H9 (cell line): ENCODE results near the gene PBX1. TPM values are rescaled to one million over a fixed set of nuclear protein-coding genes. Genes with fewer than 3 reads are reported as not detected.

Experiments
- DNase-seq: peaks from one replicate; pipeline ENCODE4 v3.0.0-alpha.2; 2017
- H2AFZ ChIP-seq: one replicate; pipeline ENCODE4 v1.6.1; 2013; ENCODE audit warnings: mild to moderate bottlenecking, low read length, control low read depth, moderate library complexity
- H2AK5ac ChIP-seq: 2 replicates; pipeline ENCODE4 v1.6.1; 2013; ENCODE audit warnings: low read length, control low read depth, mixed read lengths; ENCODE audit not compliant: insufficient read length
- H2BK120ac ChIP-seq: one replicate; pipeline ENCODE4 v1.6.1; 2013; ENCODE audit warnings: low read depth, mild to moderate bottlenecking, low read length, control low read depth, inconsistent platforms; ENCODE audit not compliant: poor library complexity, severe bottlenecking
- H2BK12ac ChIP-seq: 2 replicates; pipeline ENCODE4 v1.6.1; 2013; ENCODE audit warnings: low read length, control low read depth, mixed read lengths, low read depth; ENCODE audit not compliant: insufficient read length
- H2BK15ac ChIP-seq: 2 replicates; pipeline ENCODE4 v1.6.1; 2013; ENCODE audit warnings: low read depth, low read length, control low read depth
- H2BK20ac ChIP-seq: one replicate; pipeline ENCODE4 v1.6.1; 2013; ENCODE audit warnings: low read depth, mild to moderate bottlenecking, low read length, control low read depth, inconsistent platforms; ENCODE audit not compliant: poor library complexity, severe bottlenecking
- H2BK5ac ChIP-seq: 2 replicates; pipeline ENCODE4 v1.6.1; 2013; ENCODE audit warnings: low read length, control low read depth, mixed read lengths; ENCODE audit not compliant: insufficient read length
- H3K14ac ChIP-seq: 2 replicates; pipeline ENCODE4 v1.6.1; 2013; ENCODE audit warnings: low read length, control low read depth; ENCODE audit not compliant: insufficient read depth
- H3K18ac ChIP-seq: 2 replicates; pipeline ENCODE4 v1.6.1; 2013; ENCODE audit warnings: low read depth, mild to moderate bottlenecking, mixed read lengths, low read length, control low read depth; ENCODE audit not compliant: insufficient read length
- H3K23ac ChIP-seq: 2 replicates; pipeline ENCODE4 v1.6.1; 2013; ENCODE audit warnings: low read length, control low read depth, mixed read lengths, low read depth; ENCODE audit not compliant: insufficient read length
- H3K23me2 ChIP-seq: 2 replicates; pipeline ENCODE4 v1.6.1; 2013; ENCODE audit warnings: low read depth, mild to moderate bottlenecking, mixed read lengths, low read length, control low read depth; ENCODE audit not compliant: insufficient read length, poor library complexity, severe bottlenecking
- H3K27ac ChIP-seq: 2 replicates; pipeline ENCODE4 v1.5.1; 2013; ENCODE audit warnings: low read length, control low read depth, mixed read lengths, low read depth; ENCODE audit not compliant: insufficient read length
- H3K27me3 ChIP-seq: 2 replicates; pipeline ENCODE4 v1.6.1; 2013; ENCODE audit warnings: low read length, control low read depth, inconsistent platforms; ENCODE audit not compliant: insufficient read depth
- H3K4ac ChIP-seq: 2 replicates; pipeline ENCODE4 v1.6.1; 2013; ENCODE audit warnings: low read depth, mild to moderate bottlenecking, control low read depth, inconsistent platforms, low read length, moderate library complexity
- H3K4me1 ChIP-seq: 2 replicates; pipeline ENCODE4 v1.6.1; 2013; ENCODE audit warnings: low read length, control low read depth, inconsistent platforms; ENCODE audit not compliant: insufficient read depth
- H3K4me2 ChIP-seq: 2 replicates; pipeline ENCODE4 v1.6.1; 2013; ENCODE audit warnings: low read length, control low read depth, mixed read lengths; ENCODE audit not compliant: insufficient read length, insufficient read depth
- H3K56ac ChIP-seq: 2 replicates; pipeline ENCODE4 v1.6.1; 2013; ENCODE audit warnings: low read depth, mild to moderate bottlenecking, mixed read lengths, low read length, control low read depth; ENCODE audit not compliant: insufficient read length
- H3K79me1 ChIP-seq: 2 replicates; pipeline ENCODE4 v1.6.1; 2013; ENCODE audit warnings: low read depth, mild to moderate bottlenecking, moderate library complexity, low read length, control low read depth, inconsistent platforms; ENCODE audit not compliant: insufficient read depth, poor library complexity, severe bottlenecking
- H3K79me2 ChIP-seq: 2 replicates; pipeline ENCODE4 v1.6.1; 2013; ENCODE audit warnings: low read length, control low read depth, inconsistent platforms; ENCODE audit not compliant: insufficient read depth
- H3K9ac ChIP-seq: 2 replicates; pipeline ENCODE4 v1.6.1; 2013; ENCODE audit warnings: low read length, control low read depth, mixed read lengths; ENCODE audit not compliant: insufficient read length; ENCODE audit errors: extremely low read depth
- H3K9me3 ChIP-seq: one replicate; pipeline ENCODE4 v1.6.1; 2013; ENCODE audit warnings: low read depth, low read length, inconsistent platforms; ENCODE audit not compliant: control insufficient read depth
- H3T11ph ChIP-seq: one replicate; pipeline ENCODE4 v1.6.1; 2013; ENCODE audit warnings: mild to moderate bottlenecking, low read length, control low read depth, inconsistent platforms
- H4K20me1 ChIP-seq: one replicate; pipeline ENCODE4 v1.6.1; 2013; ENCODE audit not compliant: control insufficient read depth, insufficient read length, insufficient read depth
- H4K5ac ChIP-seq: 2 replicates; pipeline ENCODE4 v1.6.1; 2013; ENCODE audit warnings: low read depth, mild to moderate bottlenecking, mixed read lengths, low read length, control low read depth; ENCODE audit not compliant: insufficient read length
- H4K8ac ChIP-seq: replicated peaks from 2 replicates; pipeline ENCODE4 v1.6.1; 2013; ENCODE audit warnings: low read length, control low read depth, mixed read lengths, low read depth; ENCODE audit not compliant: insufficient read length
- H4K91ac ChIP-seq: 2 replicates; pipeline ENCODE4 v1.6.1; 2013; ENCODE audit warnings: low read depth, mild to moderate bottlenecking, moderate library complexity, mixed read lengths, low read length, control low read depth; ENCODE audit not compliant: insufficient read length
- H3K27ac Mint-ChIP-seq, 3 experiments: 2 replicates in 2 of 3; 3 replicates in 1 of 3; pipeline ENCODE4 v1.8.0; 2020 to 2021; ENCODE audit warnings: mixed read lengths in 3 of 3, mild to moderate bottlenecking in 1 of 3, moderate library complexity in 1 of 3
- H3K27me3 Mint-ChIP-seq: 2 replicates; pipeline ENCODE4 v1.8.0; 2021; ENCODE audit warnings: low read depth, mild to moderate bottlenecking, moderate library complexity, mixed read lengths
- H3K36me3 Mint-ChIP-seq, 3 experiments: 2 replicates in 2 of 3; 3 replicates in 1 of 3; pipeline ENCODE4 v1.8.0; 2020 to 2021; ENCODE audit warnings: low read depth in 3 of 3, mixed read lengths in 3 of 3; ENCODE audit not compliant: insufficient read depth in 1 of 3
- H3K4me1 Mint-ChIP-seq, 2 experiments: 2 replicates each; pipeline ENCODE4 v1.8.0; 2020; ENCODE audit warnings: mixed read lengths in 2 of 2
- H3K4me3 Mint-ChIP-seq, 2 experiments: 2 replicates in 1 of 2; 3 replicates in 1 of 2; pipeline ENCODE4 v1.8.0; 2020 to 2021; ENCODE audit warnings: mild to moderate bottlenecking in 2 of 2, mixed read lengths in 2 of 2, moderate library complexity in 1 of 2
- H3K9me3 Mint-ChIP-seq, 2 experiments: 2 replicates in 1 of 2; 3 replicates in 1 of 2; pipeline ENCODE4 v1.8.0; 2020; ENCODE audit warnings: mild to moderate bottlenecking in 2 of 2, mixed read lengths in 2 of 2, moderate library complexity in 1 of 2
- CTCF ChIP-seq: fragments of 200-600 bp; sonication (generic); conservative IDR thresholded peaks from 3 replicates; pipeline ENCODE4 v1.8.0; 2021; ENCODE audit warnings: antibody characterized with exemption, mild to moderate bottlenecking
- WGBS: extraction: QIAGEN DNeasy Blood & Tissue Kit; methylation state at CpG from one replicate; pipeline ENCODE4 v1.1.7; 2013; ENCODE audit warnings: missing lambda C conversion rate, low lambda C conversion rate, mixed read lengths; ENCODE audit not compliant: insufficient read length; ENCODE audit errors: extremely low coverage; 5-methylcytosine and 5-hydroxymethylcytosine counted together
- total RNA-seq: library from RNA; stranded (reverse); gene quantifications from 2 replicates; pipeline ENCODE4 v1.2.1, GENCODE V29; 2021

The PBX1 gene
- total RNA-seq, 1 experiment from 2014 or later = 142 TPM

DNA sequence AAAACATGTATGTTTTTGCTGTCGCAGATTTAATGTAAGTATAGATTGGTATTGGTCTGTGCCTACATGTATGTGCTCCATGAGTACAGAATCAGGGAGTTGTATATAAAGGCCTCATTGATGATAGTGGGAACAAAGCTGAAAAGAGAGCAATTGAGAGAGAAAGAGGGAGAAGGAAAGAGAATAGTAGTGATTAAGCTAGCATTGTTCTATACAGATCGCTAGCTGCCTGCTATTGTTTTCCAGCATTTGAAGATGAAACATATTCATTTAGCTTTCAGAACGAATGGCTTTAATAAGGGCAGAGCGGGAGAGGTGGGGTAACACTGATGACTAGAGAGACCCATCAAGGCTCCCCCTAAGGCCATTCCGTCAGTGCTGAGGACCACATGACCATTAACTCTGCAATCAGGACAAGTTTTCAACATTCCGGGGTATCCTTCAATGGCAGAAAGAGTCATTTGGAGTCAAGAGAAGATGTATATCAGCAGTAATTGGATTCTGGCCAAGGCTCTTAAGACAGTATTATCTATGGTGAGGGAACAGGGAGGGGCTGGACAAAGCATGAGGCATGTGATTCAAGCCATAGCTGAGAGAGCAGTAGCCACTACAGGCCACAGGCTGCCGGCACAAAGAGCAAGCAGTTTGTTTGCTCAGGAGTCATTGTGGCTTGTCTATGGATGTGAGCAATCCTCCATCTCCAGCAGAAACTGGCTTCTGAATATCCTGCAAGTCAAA, 176.5 kb downstream of the PBX1 start:
- Mint-ChIP-seq H3K9me3 (no peaks in the 10 kb centered on the region), H3K27me3 (no peaks in the 10 kb centered on the region), H3K4me1 (peaks cover 44 to 46% of the 10 kb centered on the region in 2 experiments), H3K4me3 (no peak overlapping the region), H3K27ac (peak overlapping the region in 2 of 3 experiments; percentile 8 to 18; a peak in 3 of 7 replicates), H3K36me3 (no peaks in the 10 kb centered on the region; a peak in 1 of 7 replicates)
- Histone ChIP-seq H3K23me2 (no peaks in the 10 kb centered on the region), H4K91ac (no peak overlapping the region), H3K23ac (no peak overlapping the region), H3K18ac (no peak overlapping the region), H4K8ac (no peak overlapping the region), H3K14ac (no peak overlapping the region), H3K27ac (no peak overlapping the region), H2AK5ac (no peak overlapping the region), H2AFZ (no peak overlapping the region), H3K79me2 (peaks cover 3% of the 10 kb centered on the region; the same call in 1 of the 2 replicates), H4K5ac (no peak overlapping the region), H3K4me2 (no peak overlapping the region), H2BK12ac (no peak overlapping the region), H3K9me3 (no peaks in the 10 kb centered on the region), H3K79me1 (peaks cover 4% of the 10 kb centered on the region), H2BK15ac (no peak overlapping the region), H3K9ac (no peak overlapping the region), H2BK120ac (no peak overlapping the region), H3K4me1 (no peaks in the 10 kb centered on the region), H2BK20ac (no peak overlapping the region), H3K4ac (no peak overlapping the region), H2BK5ac (no peak overlapping the region), H3K56ac (no peak overlapping the region), H4K20me1 (no peaks in the 10 kb centered on the region), H3T11ph (no peak overlapping the region), H3K27me3 (no peaks in the 10 kb centered on the region)
- no peak for TF ChIP-seq CTCF
- WGBS = no CpG with 5 or more reads among the region's 7 CpGs
- DNase-seq = no peak
